Measurements from ENCODE around the gene GTSE1.
A peak's percentile ranks its signal among the peaks of the same experiment; 100 is the strongest.

The GTSE1 gene

GRCh38 chr22:46329616-46330015 is 32.9 kb downstream of the GTSE1 start:
- no peak for DNase-seq (ENCODE audit: low spot score)

- no peak for DNase-seq (ENCODE audit: low spot score)
Measured at GRCh38 chr22:46330426-46330825, 33.8 kb downstream of the GTSE1 start.

GRCh38 chr22:46331496-46331895 is 34.8 kb downstream of the GTSE1 start:
- no peak for DNase-seq (ENCODE audit: low spot score)

GRCh38 chr22:46335201-46336118 is 38.8 kb downstream of the GTSE1 start, which contains the start of gene TRMU:
Gene TRMU, plus strand, starts transcription at chr22:46335714. Its CDS starts 51 bp downstream, at chr22:46335765.
- DNase-seq (ENCODE audit: low spot score), result peak; percentile 95

GRCh38 chr22:46336119-46337078 is 39.7 kb downstream of the GTSE1 start:
- DNase-seq (ENCODE audit: low spot score), result no peak

- no peak for DNase-seq (ENCODE audit: low spot score)
Measured at GRCh38 chr22:46337870-46338269, 41.2 kb downstream of the GTSE1 start.

- DNase-seq (ENCODE audit: low spot score), result no peak
Measured at GRCh38 chr22:46338636-46339035, 42.0 kb downstream of the GTSE1 start.

GRCh38 chr22:46339956-46340355 is 43.3 kb downstream of the GTSE1 start:
- no peak for DNase-seq (ENCODE audit: low spot score)

GRCh38 chr22:46340676-46341075 is 44.0 kb downstream of the GTSE1 start:
- no peak for DNase-seq (ENCODE audit: low spot score)

GRCh38 chr22:46346680-46347405 is 50.2 kb downstream of the GTSE1 start:
- DNase-seq (ENCODE audit: low spot score), result no peak

- no peak for DNase-seq (ENCODE audit: low spot score)
Measured at GRCh38 chr22:46347646-46348045, 51.0 kb downstream of the GTSE1 start.

GRCh38 chr22:46348099-46348695 is 51.5 kb downstream of the GTSE1 start:
- DNase-seq (ENCODE audit: low spot score), result no peak

- DNase-seq (ENCODE audit: low spot score), result no peak
Measured at GRCh38 chr22:46349238-46349637, 52.6 kb downstream of the GTSE1 start.

- DNase-seq (ENCODE audit: low spot score), result no peak
Measured at GRCh38 chr22:46349681-46350080, 53.0 kb downstream of the GTSE1 start.

GRCh38 chr22:46350121-46350520 is 53.5 kb downstream of the GTSE1 start:
- no peak for DNase-seq (ENCODE audit: low spot score)

- no peak for DNase-seq (ENCODE audit: low spot score)
Measured at GRCh38 chr22:46350646-46351045, 54.0 kb downstream of the GTSE1 start.

GRCh38 chr22:46351131-46351735 is 54.6 kb downstream of the GTSE1 start:
- DNase-seq (ENCODE audit: low spot score), result no peak

- DNase-seq (ENCODE audit: low spot score), result no peak
Measured at GRCh38 chr22:46351767-46352166, 55.1 kb downstream of the GTSE1 start.

- no peak for DNase-seq (ENCODE audit: low spot score)
Measured at GRCh38 chr22:46352276-46352675, 55.6 kb downstream of the GTSE1 start.

- DNase-seq (ENCODE audit: low spot score), result no peak
Measured at GRCh38 chr22:46352691-46353386, 56.2 kb downstream of the GTSE1 start.
